ENCODE data around the gene EFHC1.
A peak's percentile ranks its signal among the peaks of the same experiment; 100 is the strongest.
"Not testable (repeated sequence)": the region's sequence is repeated elsewhere in the genome, so short reads cannot be mapped to it uniquely, and the experiment has no call there.

EFHC1 gene

DNA sequence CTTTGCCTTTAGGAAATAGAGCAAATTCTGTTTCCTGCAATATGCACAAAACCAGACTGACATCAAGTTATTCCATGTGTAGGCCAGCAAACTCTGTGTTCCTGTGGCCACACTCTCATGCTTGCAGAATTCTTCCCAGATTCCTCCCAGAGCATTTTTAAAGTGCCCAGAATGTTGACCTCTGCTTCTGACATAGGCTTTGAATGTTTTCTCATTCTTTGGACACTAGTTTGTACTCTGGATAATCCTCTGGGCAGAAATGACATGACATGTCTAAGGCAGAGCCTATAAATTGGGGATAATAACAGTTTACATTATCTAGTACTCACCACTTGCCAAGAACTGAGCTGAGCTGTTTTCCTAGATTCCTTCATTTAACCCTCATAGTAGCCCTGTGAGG, 9.2 kb upstream of the EFHC1 start:
- H3K4me3 ChIP-seq (ENCODE audit: low read length): no peak overlapping the region
- no peak for TF ChIP-seq ZNF274 (IDR thresholded peaks at IDR 0.05; ENCODE audit: low read depth, low read length)

DNA sequence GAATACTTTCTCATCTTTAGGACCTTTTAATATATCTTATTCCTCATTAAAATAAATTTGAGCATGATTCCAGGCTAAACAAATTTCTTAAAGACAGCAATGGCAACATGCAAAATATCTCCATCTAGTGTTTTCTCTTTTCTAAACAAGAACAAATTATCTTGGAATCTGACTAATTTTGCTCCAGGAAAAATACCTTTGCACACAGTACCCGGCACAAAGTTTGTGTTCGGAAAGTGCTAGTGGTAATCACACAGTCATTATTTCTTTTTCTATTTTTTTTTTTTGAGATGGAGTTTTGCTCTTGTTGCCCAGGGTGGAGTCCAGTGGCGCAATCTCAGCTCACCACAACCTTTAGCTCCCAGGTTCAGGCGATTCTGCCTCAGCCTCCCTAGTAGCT, 8.2 kb upstream of the EFHC1 start:
- no peak overlapping the region for H3K4me3 ChIP-seq (ENCODE audit: low read length)
- TF ChIP-seq ZNF274 (IDR thresholded peaks at IDR 0.05; ENCODE audit: low read depth, low read length): no peak

- no peak overlapping the region for H3K4me3 ChIP-seq (ENCODE audit: low read length)
These were observed 4.8 kb upstream of the EFHC1 start for GRCh38 chr6:52415333-52415732.

DNA sequence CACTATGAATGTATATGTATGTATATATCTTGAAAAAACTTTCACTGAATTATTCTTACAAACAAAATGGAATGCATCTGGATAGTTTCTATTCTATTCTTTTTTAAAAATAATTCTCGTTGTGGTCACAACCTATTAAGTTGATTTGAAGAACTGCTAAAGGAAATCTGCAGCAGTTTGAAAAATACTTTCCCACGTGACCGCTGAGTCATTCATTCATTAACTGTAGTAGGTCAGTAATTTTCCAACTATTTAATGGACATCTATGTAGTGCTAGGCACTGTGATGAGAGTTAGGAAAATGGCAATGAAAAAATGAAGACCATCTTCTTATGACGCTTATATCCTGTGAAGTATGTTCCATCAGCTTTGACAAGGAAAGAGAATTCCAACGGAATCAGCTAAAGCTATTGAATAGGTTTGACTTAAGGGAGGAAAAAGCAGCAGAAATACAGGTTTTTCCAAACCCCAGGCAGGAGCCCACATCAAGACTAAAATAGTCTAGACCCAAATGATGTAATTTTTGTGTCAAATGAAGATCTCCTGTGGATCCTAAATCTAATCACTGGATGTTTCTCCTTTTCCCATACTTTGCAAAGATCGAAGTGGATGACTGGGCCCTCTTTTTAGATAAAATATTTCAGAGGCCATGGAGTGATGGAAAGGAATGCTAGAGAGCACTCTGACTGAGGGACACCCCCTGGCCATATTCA, 4.1 kb upstream of the EFHC1 start:
- no peak for TF ChIP-seq ZNF274 (IDR thresholded peaks at IDR 0.05; ENCODE audit: low read depth, low read length)
- no peak overlapping the region for H3K4me3 ChIP-seq (ENCODE audit: low read length)

More at GRCh38 chr6:52415333-52415732, 4.8 kb upstream of the EFHC1 start:
- TF ChIP-seq ZNF274 (IDR thresholded peaks at IDR 0.05; ENCODE audit: low read depth, low read length): no peak

DNA sequence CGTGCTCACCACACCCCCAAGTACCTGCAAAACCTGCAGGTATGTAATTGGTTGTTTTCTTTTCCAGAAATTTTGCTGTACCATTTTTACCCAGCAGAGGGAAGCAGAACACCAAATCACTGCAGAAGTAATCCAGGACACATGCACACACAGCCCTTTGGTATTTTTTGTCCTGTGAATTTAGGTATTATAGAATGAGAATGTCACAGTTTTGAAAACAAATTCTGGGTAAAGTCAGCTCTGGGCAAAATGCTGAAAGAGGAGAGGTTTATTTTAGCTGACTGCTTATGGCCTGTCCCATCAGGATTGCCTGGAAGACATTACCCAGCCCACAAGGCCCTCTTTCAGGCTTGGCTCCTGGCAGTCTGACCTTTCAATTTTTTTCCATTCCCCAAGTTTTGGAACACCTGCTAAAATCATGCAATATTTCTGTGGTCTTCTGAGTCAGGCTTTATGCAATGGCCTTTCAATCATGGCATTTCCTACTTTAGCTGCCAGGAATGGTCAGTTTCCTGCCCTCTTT, 3.5 kb upstream of the EFHC1 start:
- no peak overlapping the region for H3K4me3 ChIP-seq (ENCODE audit: low read length)
- TF ChIP-seq ZNF274 (IDR thresholded peaks at IDR 0.05; ENCODE audit: low read depth, low read length): no peak

DNA sequence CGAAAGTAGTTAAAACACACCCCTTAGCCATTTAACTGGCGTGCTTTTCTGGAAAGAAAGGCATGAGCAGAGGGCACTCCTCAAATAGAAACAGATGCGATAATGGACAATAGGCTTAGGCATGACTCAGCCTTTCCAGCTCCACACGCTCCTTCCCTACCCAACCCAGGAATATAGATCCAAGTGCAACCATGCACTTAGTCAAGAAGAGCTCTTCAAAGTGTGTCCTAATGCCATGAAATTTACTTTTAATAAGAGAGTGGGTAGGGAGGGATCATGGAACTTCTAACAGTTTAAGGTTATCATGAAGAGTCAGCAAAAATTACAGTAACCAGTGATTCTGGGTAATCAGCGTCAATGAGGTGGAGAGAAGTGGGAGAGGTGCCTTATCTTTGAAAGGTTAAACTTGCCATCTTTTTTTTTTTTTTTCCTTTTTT, 2.4 kb upstream of the EFHC1 start:
- no peak for TF ChIP-seq ZNF274 (IDR thresholded peaks at IDR 0.05; ENCODE audit: low read depth, low read length)
- H3K4me3 ChIP-seq (ENCODE audit: low read length): no peak overlapping the region

GRCh38 chr6:52418606-52419005, 1.5 kb upstream of the EFHC1 start:
- TF ChIP-seq ZNF274 (IDR thresholded peaks at IDR 0.05; ENCODE audit: low read depth, low read length): no peak
- no peak overlapping the region for H3K4me3 ChIP-seq (ENCODE audit: low read length)

DNA sequence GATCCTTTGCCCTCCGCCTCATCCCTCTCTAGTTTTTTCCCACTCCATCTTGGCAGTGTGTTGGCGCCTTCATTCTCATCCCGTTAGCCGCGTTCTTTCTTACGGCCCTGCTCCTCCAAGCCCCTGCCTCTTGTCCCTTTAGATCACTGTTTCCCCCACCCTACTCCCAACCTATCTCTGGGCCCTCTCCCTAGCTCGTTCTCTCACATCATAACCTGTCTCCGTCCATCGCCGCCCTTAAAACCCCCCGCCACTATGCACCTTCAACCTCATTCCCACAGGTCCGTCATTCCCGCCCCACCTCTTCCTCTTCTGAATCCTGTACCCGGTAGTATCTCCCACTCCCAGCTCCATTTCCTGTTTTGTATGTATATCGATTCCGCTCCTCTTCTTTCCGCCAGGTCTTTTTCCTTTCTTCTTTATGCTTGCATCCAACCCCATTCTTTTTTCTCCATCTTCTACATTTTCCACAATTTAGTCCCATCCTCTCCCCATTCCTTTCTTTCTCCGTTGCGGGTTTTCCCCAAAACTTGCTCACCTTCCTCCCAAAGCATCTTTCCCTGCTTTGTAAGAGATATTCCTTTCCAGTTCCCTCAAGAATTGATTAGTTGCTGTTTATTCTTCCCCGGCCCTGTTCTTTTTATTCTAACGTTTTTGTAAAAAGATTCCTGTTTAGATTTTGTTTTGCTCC, 671 bp downstream of the EFHC1 start:
- no peak for TF ChIP-seq ZNF274 (IDR thresholded peaks at IDR 0.05; ENCODE audit: low read depth, low read length)
- H3K4me3 ChIP-seq (ENCODE audit: low read length): peak overlapping the region; percentile 82

GRCh38 chr6:52422156-52422555, 2.0 kb downstream of the EFHC1 start:
- H3K4me3 ChIP-seq (ENCODE audit: low read length): no peak overlapping the region
- TF ChIP-seq ZNF274 (IDR thresholded peaks at IDR 0.05; ENCODE audit: low read depth, low read length): no peak

DNA sequence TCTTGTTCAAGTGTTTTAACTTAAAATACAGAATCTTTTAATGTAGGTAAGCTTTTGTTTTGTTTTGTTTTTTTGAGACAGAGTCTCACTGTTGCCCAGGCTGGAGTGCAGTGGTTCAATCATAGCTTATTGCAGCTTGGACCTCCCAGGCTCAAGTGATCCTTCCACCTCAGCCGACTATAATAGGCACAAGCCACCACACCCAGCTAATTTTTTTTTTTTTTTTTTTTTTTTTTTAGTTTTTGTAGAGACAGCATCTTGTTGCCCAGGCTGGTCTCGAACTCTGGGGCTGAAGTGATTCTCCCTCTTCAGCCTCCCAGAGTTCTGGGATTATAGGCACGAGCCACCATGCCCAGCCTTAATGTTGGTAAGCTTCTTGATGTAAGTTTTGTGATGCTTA, 3.3 kb downstream of the EFHC1 start:
- TF ChIP-seq ZNF274 (IDR thresholded peaks at IDR 0.05; ENCODE audit: low read depth, low read length): no peak
- H3K4me3 ChIP-seq (ENCODE audit: low read length): no peak overlapping the region

GRCh38 chr6:52423971-52424381, 3.8 kb downstream of the EFHC1 start:
- no peak overlapping the region for H3K4me3 ChIP-seq (ENCODE audit: low read length)
- TF ChIP-seq ZNF274 (IDR thresholded peaks at IDR 0.05; ENCODE audit: low read depth, low read length): no peak

DNA sequence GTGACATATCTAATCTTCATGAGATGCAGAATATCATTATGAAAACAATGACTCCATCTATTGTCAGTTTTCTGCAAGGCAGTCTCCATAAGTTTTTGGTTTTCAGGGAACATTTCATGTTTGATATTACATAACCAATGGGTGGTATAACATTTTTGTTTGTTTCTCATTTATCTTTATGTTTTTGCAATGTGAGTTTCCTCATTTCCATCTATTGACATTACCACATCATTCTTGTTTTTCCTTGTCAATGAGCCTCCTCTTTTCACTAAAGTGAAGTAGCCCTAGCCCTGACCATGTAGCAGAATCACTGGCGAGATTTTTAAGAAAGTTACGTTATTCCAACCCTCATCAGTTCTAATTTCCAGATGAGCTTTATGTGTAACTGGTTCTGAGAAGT, 4.4 kb downstream of the EFHC1 start:
- no peak overlapping the region for H3K4me3 ChIP-seq (ENCODE audit: low read length)

GRCh38 chr6:52426667-52427066, 6.5 kb downstream of the EFHC1 start:
- TF ChIP-seq ZNF274 (IDR thresholded peaks at IDR 0.05; ENCODE audit: low read depth, low read length): no peak
- no peak overlapping the region for H3K4me3 ChIP-seq (ENCODE audit: low read length)

More for the DNA sequence above, 4.4 kb downstream of the EFHC1 start:
- no peak for TF ChIP-seq ZNF274 (IDR thresholded peaks at IDR 0.05; ENCODE audit: low read depth, low read length)

- H3K4me3 ChIP-seq (ENCODE audit: low read length): not testable (repeated sequence)
These were observed 13.2 kb downstream of the EFHC1 start for GRCh38 chr6:52433294-52433693.

DNA sequence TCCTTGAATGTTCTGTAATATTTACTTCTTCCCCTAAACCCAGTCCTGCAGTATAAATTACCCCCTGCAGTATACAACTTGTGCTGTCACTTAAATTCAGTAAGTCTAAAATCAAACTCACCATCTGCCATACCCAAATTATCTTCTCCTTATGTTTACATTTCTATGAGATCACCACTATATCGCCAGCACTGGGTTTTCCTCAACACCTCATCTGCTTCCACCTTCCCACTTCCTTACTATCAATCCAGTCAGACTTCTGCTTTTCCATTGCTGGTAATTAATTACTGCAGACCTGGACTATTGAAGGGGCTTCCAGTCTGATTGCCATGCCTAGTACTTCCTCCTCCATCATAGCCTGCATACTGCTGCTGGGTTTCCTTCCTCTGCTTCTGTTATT, 15.2 kb downstream of the EFHC1 start:
- H3K4me3 ChIP-seq (ENCODE audit: low read length): no peak overlapping the region
- no peak for TF ChIP-seq ZNF274 (IDR thresholded peaks at IDR 0.05; ENCODE audit: low read depth, low read length)
